Ovary (tissue), 3 donors: ENCODE measurements around the gene RHBDL2.
"Not testable (repeated sequence)": the region's sequence is repeated elsewhere in the genome, so short reads cannot be mapped to it uniquely, and the experiment has no call there.

Source experiments
- CTCF ChIP-seq, 3 donors: fragments of 450-650 bp in 2 of 3; fragments of 200-600 bp in 1 of 3; IDR thresholded peaks; one replicate each; pipeline versions ENCODE4 v1.5.1 to v1.8.0; 2016 to 2022; ENCODE audit warnings: antibody characterized with exemption in 3 of 3, mild to moderate bottlenecking in 1 of 3
- EP300 ChIP-seq: sonication (generic); formaldehyde crosslinking; IDR thresholded peaks from one replicate; pipeline ENCODE4 v1.6.1; 2017; ENCODE audit warnings: antibody characterized with exemption
- POLR2A ChIP-seq: fragments of 450-650 bp; IDR thresholded peaks from one replicate; pipeline ENCODE4 v1.6.1; 2017; ENCODE audit warnings: antibody characterized with exemption, mild to moderate bottlenecking, moderate library complexity
- donor health status: DM: no; HTN: no; CAD: no.

- not testable (repeated sequence) for TF ChIP-seq CTCF (IDR thresholded peaks at IDR 0.05); EP300; POLR2A
Observed at GRCh38 chr1:38978245-38978542, 36.6 kb upstream of the RHBDL2 start.
